ENCODE data around the gene IP6K1. TPM values are rescaled to one million over a fixed set of nuclear protein-coding genes. Genes with fewer than 3 reads are reported as not detected.

The IP6K1 gene
- total RNA-seq, 1 donor from 2014 or later, result 37.5 TPM

- no peak for ATAC-seq
- H3K27me3 ChIP-seq (ENCODE audit: low read depth), result no peaks in the 10 kb centered on the region
- H3K9me3 ChIP-seq, result no peaks in the 10 kb centered on the region
- no peak for DNase-seq
- H3K27ac ChIP-seq, result peak overlapping the region; percentile 97
- TF ChIP-seq, protein P1, sequence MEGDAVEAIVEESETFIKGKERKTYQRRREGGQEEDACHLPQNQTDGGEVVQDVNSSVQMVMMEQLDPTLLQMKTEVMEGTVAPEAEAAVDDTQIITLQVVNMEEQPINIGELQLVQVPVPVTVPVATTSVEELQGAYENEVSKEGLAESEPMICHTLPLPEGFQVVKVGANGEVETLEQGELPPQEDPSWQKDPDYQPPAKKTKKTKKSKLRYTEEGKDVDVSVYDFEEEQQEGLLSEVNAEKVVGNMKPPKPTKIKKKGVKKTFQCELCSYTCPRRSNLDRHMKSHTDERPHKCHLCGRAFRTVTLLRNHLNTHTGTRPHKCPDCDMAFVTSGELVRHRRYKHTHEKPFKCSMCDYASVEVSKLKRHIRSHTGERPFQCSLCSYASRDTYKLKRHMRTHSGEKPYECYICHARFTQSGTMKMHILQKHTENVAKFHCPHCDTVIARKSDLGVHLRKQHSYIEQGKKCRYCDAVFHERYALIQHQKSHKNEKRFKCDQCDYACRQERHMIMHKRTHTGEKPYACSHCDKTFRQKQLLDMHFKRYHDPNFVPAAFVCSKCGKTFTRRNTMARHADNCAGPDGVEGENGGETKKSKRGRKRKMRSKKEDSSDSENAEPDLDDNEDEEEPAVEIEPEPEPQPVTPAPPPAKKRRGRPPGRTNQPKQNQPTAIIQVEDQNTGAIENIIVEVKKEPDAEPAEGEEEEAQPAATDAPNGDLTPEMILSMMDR (IDR thresholded peaks at IDR 0.05), result no peak
- peak overlapping the region; percentile 96 for H3K4me3 ChIP-seq
- peaks cover 32% of the 10 kb centered on the region for H3K4me1 ChIP-seq
- H3K36me3 ChIP-seq, result peaks cover 65% of the 10 kb centered on the region
- intact Hi-C loops (cut with DNase I), result no loop called here
Observed at GRCh38 chr3:49724586-49724985, 61.8 kb downstream of the IP6K1 start.

- H3K4me1 ChIP-seq, result peaks cover 36% of the 10 kb centered on the region
- no peaks in the 10 kb centered on the region for H3K9me3 ChIP-seq
- H3K27ac ChIP-seq, result peak within 1 kb of the TSS; percentile 97
- peaks cover 58% of the 10 kb centered on the region for H3K36me3 ChIP-seq
- no peaks in the 10 kb centered on the region for H3K27me3 ChIP-seq (ENCODE audit: low read depth)
- TF ChIP-seq, protein P1 (IDR thresholded peaks at IDR 0.05), result no peak
- peak within 1 kb of the TSS; percentile 96 for H3K4me3 ChIP-seq
- ATAC-seq (peak; percentile 95), DNase-seq (peak; percentile 99)
- intact Hi-C loops (cut with DNase I), result no loop called here
Observed at GRCh38 chr3:49723628-49724551, 62.5 kb downstream of the IP6K1 start, which contains the start of gene GMPPB. GMPPB (minus strand) TSS chr3:49723951; CDS start chr3:49723726, 225 bp downstream.

- DNase-seq (peak; percentile 84), ATAC-seq (peak; percentile 46 to 63)
- Histone ChIP-seq H3K27ac (peak overlapping the region; percentile 97), H3K4me1 (peaks cover 43% of the 10 kb centered on the region), H3K9me3 (no peaks in the 10 kb centered on the region), H3K36me3 (peaks cover 54% of the 10 kb centered on the region), H3K4me3 (peak overlapping the region; percentile 96), H3K27me3 (ENCODE audit: low read depth) (no peaks in the 10 kb centered on the region)
- intact Hi-C loops (cut with DNase I), result no loop called here
- TF ChIP-seq, protein P1 (IDR thresholded peaks at IDR 0.05), result no peak
Observed at GRCh38 chr3:49723296-49723627, 63.1 kb downstream of the IP6K1 start.

GRCh38 chr3:49722896-49723295 lies 63.4 kb downstream of the IP6K1 start:
- intact Hi-C loops (cut with DNase I), result no loop called here
- no peaks in the 10 kb centered on the region for H3K27me3 ChIP-seq (ENCODE audit: low read depth)
- H3K36me3 ChIP-seq, result peaks cover 50% of the 10 kb centered on the region
- TF ChIP-seq, protein P1 (IDR thresholded peaks at IDR 0.05), result no peak
- peak overlapping the region; percentile 96 for H3K4me3 ChIP-seq
- DNase-seq, result no peak
- peak overlapping the region; percentile 97 for H3K27ac ChIP-seq
- H3K9me3 ChIP-seq, result no peaks in the 10 kb centered on the region
- peaks cover 43% of the 10 kb centered on the region for H3K4me1 ChIP-seq
- ATAC-seq, result no peak

DNA sequence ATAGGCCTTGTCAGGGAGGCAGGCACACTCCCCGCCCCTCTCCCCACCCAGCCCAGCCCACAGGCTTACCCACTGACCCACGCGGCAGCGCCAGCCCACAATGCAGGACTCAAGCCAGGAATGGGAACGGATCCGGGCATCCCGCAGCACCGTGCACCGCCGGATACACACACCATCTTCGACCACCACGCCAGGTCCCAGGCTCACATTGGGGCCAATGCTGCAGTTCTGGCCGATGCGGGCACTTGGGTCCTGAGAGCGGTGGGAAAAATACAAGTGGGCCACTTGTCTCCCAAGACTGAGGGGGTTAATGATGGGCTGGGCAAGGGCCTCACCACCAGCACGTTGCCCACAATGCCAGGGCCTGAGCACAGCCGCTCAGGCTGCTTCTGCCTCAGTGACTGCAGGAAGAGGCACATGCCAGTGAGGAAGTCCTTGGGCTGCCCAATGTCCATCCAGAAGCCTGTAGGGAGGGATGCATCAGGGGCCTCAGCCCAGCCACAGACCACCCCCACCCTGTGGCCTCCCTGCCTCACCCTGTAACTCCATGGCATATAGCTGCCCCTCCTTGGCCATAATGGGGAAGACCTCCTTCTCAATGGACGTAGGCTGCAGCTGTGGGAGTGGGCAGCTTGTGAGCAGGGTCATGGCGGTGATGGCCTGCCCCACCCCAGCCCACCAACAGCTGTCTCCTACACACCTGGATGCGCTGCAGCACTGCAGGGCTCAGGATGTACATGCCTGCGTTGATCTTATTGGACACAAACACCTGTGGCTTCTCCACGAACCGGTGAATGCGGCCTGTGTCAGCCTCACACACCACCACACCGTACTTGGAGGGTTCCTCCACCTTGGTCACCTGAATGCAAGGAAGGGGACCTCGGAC lies 64.2 kb downstream of the IP6K1 start:
- DNase-seq, result no peak
- Histone ChIP-seq H3K4me1 (peaks cover 43% of the 10 kb centered on the region), H3K27me3 (ENCODE audit: low read depth) (no peaks in the 10 kb centered on the region), H3K4me3 (peak overlapping the region; percentile 96), H3K9me3 (no peaks in the 10 kb centered on the region), H3K27ac (peak overlapping the region; percentile 97), H3K36me3 (peaks cover 43% of the 10 kb centered on the region)
- intact Hi-C loops (cut with DNase I), result no loop called here
- no peak for ATAC-seq
- TF ChIP-seq, protein P1 (IDR thresholded peaks at IDR 0.05), result no peak

All from lower lobe of right lung (tissue), 2 donors.